ENCODE measurements around the gene PALM3. TPM values are rescaled to one million over a fixed set of nuclear protein-coding genes. Genes with fewer than 3 reads are reported as not detected.
A peak's percentile ranks its signal among the peaks of the same experiment; 100 is the strongest.

PALM3 gene
- total and polyA plus RNA-seq, 10 of the 15 experiments (the other 5 are each of a cell fraction or from before 2014, with no cell fraction given) = 0.07 TPM; not detected in 9

- no peak overlapping the region for H3K4me2 ChIP-seq (ENCODE audit: control insufficient read depth, insufficient read depth)
- in situ Hi-C loops (cut with MboI) (loop anchor here (25.0 kb wide), 1 partner anchor 772 kb away; no protein-coding TSS in a partner anchor), intact Hi-C loops (cut with micrococcal nuclease; ENCODE audit: unreplicated experiment) (no loop called here)
- peak; percentile 72 for ATAC-seq
- WGBS (ENCODE audit: insufficient coverage, insufficient replicate concordance, low lambda C conversion rate, missing lambda C conversion rate) = under 1% methylated on average over 15 of the region's 15 CpGs
- no peaks in the 10 kb centered on the region; the same call in 1 of the 2 replicates for H4K20me1 ChIP-seq (ENCODE audit: control insufficient read depth, insufficient read depth)
- BruUV-seq (replicated peaks) = no TSS peak
- H3K79me2 ChIP-seq (ENCODE audit: control insufficient read depth, insufficient read depth, low read length) = no peaks in the 10 kb centered on the region
- ChIA-PET SMC1A (ENCODE audit: uncharacterized antibody, unreplicated experiment) (interaction anchor here (1.1 to 2.6 kb wide), 10 partner anchors 11 to 179 kb away, joined by 3 to 20 read pairs (median 6); partner anchors contain the start of genes ASF1B, IL27RA and MISP3), POLR2A (interaction anchor here (0.6 to 1.0 kb wide), 3 partner anchors 10 to 103 kb away, joined by 3 to 4 read pairs (median 3); no protein-coding TSS in a partner anchor), RAD21 (ENCODE audit: unreplicated experiment) (interaction anchor here (0.7 to 2.1 kb wide), 10 partner anchors 10 to 180 kb away, joined by 3 to 12 read pairs (median 4); partner anchors contain the start of genes ASF1B, IL27RA and MISP3), CTCF (interaction anchor here (0.6 to 5.3 kb wide), 43 partner anchors 11 to 627 kb away, joined by 3 to 110 read pairs (median 4); partner anchors contain the start of genes ASF1B, DCAF15, IL27RA and MISP3)
- H3K27me3 ChIP-seq (replicated peaks in 1 of 2; ENCODE audit: control insufficient read depth in 2 of 2, insufficient read depth in 2 of 2, low read length in 1 of 2) = peaks cover 0 to 6% of the 10 kb centered on the region in 2 experiments
- H3K27ac ChIP-seq (ENCODE audit: control insufficient read depth, insufficient read depth) = no peak overlapping the region
- no peak overlapping the region for H3K4me3 ChIP-seq
- H3K36me3 ChIP-seq (ENCODE audit: control insufficient read depth in 2 of 2, insufficient read depth in 2 of 2, low read length in 1 of 2) = no peaks in the 10 kb centered on the region
- FAIRE-seq = no peak
- H3K9me3 ChIP-seq (replicated peaks; ENCODE audit: control insufficient read depth, insufficient read depth, low read length) = no peaks in the 10 kb centered on the region
- no peak for DNase-seq (ENCODE audit: low read depth, low spot score)
- no peaks in the 10 kb centered on the region for H3K4me1 ChIP-seq (ENCODE audit: control insufficient read depth, insufficient read depth, low read length)
- H3K9ac ChIP-seq (ENCODE audit: control insufficient read depth, insufficient read depth, low read length) = no peak overlapping the region
- TF ChIP-seq ASH2L (IDR thresholded peaks at IDR 0.05; ENCODE audit: borderline replicate concordance, low read depth) = no peak
- TF ChIP-seq YY1 (IDR thresholded peaks at IDR 0.05; ENCODE audit: low read depth, low read length) = 0 out of 2 replicates have a peak, but pooled peaks have one; percentile 30
- TF ChIP-seq DPF2 (IDR thresholded peaks at IDR 0.05) = no peak
- peak; percentile 63 to 87 (median 75) for TF ChIP-seq CTCF (IDR thresholded peaks at IDR 0.05 in 2 of 3, conservative IDR thresholded peaks at IDR 0.05 in 1 of 3; ENCODE audit: control insufficient read depth in 2 of 3, extremely low read depth in 1 of 3, insufficient read depth in 1 of 3, low read depth in 3 of 3, low read length in 3 of 3)
- TF ChIP-seq TAF1 (IDR thresholded peaks at IDR 0.05; ENCODE audit: borderline replicate concordance, low read depth, low read length) = no peak
- no peak for TF ChIP-seq ZNF217 (IDR thresholded peaks at IDR 0.05)
- peak; percentile 36; the same call in 1 of the 2 replicates for TF ChIP-seq RAD21 (IDR thresholded peaks at IDR 0.05; ENCODE audit: insufficient read depth, low read depth, low read length)
- TF ChIP-seq TCF12 (IDR thresholded peaks at IDR 0.05; ENCODE audit: low read depth, low read length) = no peak
- TF ChIP-seq ZNF24 (IDR thresholded peaks at IDR 0.05) = no peak
- no peak for TF ChIP-seq ZNF687 (IDR thresholded peaks at IDR 0.05)
- TF ChIP-seq STAT3 (IDR thresholded peaks at IDR 0.05; ENCODE audit: low read depth, low read length) = no peak
- no peak for TF ChIP-seq BCLAF1 (IDR thresholded peaks at IDR 0.05)
- no peak for TF ChIP-seq RELA (IDR thresholded peaks at IDR 0.05; ENCODE audit: borderline replicate concordance, partially characterized antibody)
- TF ChIP-seq FOXK2 (IDR thresholded peaks at IDR 0.05) = no peak
- no peak overlapping the region for H2AFZ ChIP-seq (ENCODE audit: control insufficient read depth, low read depth, low read length)
Measured at GRCh38 chr19:14059093-14059480, 2.8 kb downstream of the PALM3 start.

All from GM12878 (cell line).